GM21576 (cell line): ENCODE measurements around the gene BLTP2.
"Not testable (repeated sequence)": the region's sequence is repeated elsewhere in the genome, so short reads cannot be mapped to it uniquely, and the experiment has no call there.

Experiments used
- ATAC-seq: cut with Tn5 transposase; IDR thresholded peaks from one replicate; pipeline ENCODE4 v1.9.1; 2021; ENCODE audit warnings: mild to moderate bottlenecking, moderate library complexity; ENCODE audit not compliant: unreplicated experiment

The BLTP2 gene

DNA sequence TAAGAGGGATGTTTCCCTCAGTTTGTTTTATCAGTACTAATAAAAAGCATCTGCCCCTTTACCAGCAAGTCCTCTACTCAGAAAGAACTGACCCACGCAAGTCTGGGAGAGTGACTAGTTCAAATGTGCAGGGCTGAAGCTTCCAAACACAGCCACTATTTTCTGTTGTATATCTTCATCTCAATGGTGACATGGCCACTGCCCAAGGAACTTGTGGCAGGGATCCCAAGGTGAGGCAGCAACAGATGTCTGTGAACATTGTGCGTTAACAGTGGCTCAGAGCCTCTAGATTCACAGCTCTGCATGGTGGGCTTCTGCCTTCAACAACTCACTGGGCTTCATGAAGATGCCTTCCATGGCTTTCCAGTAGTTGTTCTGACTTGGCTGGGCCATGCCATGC, 3.7 kb upstream of the BLTP2 start:
- ATAC-seq: no peak

DNA sequence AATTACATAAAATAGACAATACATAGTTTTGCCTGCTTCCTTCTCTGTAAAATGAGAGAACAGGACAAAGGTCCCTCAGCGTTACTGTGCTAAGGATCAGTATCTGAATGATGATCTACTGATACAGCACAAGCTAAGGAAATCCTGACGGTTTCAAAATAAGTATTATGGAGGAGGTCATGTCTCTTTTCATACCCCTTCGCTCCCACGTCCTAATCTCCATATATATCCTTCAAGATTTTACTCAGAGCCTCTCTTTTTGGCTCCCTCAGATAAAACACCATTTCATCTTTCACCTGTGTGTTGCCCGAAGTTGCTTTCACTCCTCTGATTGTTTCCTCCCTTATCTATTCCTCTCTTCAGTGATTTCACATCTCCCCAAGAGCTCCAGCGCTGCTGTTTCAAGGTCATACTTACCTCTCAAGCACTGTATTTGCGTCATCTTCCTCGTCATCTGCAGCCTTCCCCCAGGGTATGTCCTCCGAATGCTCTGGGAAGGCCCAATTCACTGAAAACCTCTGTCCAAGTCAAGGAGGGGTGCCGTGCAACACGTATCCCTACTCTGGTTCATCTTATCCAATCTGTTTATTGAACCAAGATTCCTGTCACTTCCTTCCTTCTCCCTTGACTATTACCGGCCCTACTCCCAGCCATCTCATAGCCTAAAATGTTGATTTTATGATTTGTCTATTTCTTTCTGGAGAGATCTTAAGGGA, 1.2 kb upstream of the BLTP2 start:
- ATAC-seq: no peak

DNA sequence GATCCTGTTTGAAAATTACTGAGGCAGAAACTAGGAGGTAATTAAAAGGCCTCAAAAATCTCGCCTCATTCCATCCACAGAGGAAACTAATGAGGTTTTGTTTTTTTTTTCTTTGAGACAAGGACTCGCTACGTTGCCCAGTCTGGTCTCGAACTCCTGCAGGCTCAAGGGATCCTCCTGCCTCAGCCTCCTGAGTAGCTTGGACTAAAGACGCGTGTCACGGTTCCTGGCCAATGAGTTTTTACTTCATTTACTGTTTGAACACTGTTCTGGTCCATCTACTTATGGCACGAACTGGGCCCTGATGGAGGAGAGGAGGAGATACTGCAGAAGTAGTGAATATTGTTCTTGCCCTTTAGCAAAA, 600 bp upstream of the BLTP2 start:
- ATAC-seq: no peak

DNA sequence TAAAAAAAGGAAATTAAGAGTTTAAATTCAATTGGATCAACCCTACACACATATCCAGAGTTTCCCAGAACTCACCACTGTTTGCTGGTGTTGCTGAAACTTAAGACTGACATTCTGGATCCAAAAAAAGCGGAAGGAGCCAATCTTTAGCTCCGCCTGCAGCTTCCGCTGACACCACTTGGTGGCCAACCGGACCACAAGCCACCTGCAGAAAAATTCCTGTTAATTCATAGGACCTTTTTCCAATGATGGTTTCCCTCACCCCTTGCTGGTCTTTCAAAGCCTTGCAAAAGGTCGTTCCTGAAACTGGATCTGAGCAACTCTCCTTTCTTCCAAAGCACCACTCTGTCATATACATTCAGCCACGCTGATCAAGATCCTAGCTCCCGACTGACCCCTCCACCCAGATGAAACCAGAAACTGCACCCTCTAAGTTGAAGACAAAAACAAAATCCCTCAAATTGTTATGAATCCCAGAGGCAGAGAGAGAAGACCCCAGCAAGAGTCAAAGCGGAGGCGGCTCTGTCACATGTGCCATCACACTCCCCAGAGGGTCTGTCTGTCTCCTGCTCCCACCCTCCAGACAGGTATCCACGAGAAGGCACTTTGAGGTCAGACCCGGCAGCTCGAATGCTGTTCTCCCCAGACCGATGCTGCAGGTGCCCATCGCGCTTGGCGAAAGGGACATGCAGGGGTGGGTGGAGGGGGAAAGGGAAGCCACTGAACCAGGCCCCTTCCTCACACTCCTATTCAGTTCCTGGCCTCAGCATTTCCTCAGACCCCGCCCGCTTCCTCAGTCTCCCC, 773 bp downstream of the BLTP2 start:
- no peak for ATAC-seq

DNA sequence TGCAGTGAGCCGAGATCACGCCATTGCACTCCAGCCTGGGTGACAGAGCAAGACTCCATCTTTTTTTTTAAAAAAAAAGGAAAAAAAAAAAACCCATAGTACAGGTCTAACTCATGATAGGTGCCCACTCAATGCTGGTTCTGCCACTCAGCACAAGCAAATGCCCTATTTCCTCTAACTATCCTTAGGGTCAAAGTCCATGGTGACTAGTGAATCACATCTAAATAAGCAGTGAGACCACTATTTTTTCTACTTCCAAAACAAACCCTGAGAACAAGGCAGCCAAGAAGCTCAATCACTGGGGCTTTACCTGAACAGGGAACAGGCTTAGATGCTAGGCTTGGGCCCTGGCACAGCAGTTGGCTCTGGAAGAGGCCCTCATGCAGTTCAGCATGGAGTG, 3.4 kb downstream of the BLTP2 start:
- no peak for ATAC-seq

DNA sequence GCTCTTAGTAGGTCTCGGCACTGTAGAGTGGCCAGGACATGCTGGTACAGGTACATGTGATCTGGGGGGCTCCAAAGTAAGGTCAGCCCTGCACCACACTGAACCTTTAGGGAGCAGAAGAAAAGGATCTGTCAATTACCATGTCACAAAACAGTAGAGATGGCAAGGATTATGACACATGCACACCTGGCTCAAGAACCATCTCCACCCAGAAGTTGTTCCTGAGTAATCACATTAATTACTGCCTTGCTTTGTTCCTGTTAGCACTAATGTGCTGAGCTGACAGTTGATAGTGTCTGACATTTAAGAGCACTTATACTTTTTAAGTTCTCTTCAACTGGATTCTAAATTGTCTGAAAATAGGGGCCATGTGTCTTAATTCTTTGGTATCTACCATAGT, 9.5 kb downstream of the BLTP2 start:
- ATAC-seq: no peak

DNA sequence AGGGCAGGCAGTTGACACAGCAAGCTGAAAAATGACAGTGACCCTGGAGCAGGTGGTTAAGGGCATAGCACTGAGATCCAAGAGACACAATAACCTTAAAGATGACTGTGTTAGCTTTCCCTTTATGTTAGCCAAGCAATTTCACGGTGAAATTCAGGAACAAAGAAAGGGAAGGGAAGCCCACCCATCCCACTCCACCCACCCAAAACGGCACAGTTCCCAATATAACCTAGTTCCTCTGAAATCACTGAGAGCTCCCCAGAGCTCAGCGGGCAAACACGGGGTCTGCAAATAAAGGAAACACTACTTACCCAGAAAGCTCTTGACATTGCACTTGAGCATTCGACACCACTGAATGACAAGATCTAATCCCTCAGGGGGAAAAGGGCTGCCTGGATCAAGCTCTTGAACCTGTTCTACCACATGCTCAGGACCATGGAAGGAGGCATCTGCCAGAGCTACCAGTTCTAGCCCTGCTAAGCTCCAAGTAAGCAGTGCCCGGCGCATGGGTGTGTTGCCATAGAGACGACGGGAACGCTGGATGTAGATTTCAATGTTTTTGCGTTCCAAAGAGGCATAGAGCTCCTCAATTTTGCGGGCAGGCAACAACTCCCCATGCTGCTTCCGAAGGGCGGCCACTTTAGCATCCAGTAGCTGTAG, 10.6 kb downstream of the BLTP2 start:
- no peak for ATAC-seq

DNA sequence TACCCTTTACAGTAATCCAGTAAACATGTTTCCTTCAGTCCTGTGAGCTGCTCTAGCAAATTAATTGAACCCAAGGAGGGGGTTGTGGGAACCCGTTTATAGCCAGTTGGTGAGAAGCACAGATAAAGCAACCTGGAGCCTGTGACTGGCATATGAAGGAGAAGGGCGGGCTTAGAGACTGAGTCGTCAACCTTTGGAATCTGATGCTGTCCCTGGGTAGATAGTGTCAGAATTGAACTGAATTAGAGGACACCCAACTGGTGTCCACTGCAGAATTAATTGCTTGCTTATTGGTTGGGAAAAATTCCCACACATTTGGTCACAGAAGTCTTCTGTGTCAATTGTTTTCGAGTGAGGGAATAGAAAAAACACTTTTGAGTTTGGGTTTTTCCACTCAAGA, 18.1 kb downstream of the BLTP2 start:
- no peak for ATAC-seq

DNA sequence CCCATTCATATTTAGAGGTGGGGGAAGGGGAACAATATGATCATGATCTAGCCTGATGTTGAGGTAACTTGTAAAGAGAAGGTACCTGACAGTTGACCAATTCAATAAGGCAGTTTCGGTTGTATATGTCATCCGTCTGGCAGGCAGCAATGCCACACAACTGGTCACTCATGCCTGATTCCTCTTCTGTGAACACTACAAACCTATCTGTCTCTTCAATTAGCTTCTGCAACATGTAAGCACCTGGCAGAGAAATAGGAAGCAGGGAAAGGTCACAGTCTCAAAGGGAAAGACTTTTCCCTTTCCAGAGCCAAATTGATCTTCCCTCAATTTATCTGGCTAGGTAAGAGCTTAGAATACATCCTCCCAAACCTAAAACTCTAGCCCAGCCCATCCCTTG, 20.8 kb downstream of the BLTP2 start:
- ATAC-seq: no peak

DNA sequence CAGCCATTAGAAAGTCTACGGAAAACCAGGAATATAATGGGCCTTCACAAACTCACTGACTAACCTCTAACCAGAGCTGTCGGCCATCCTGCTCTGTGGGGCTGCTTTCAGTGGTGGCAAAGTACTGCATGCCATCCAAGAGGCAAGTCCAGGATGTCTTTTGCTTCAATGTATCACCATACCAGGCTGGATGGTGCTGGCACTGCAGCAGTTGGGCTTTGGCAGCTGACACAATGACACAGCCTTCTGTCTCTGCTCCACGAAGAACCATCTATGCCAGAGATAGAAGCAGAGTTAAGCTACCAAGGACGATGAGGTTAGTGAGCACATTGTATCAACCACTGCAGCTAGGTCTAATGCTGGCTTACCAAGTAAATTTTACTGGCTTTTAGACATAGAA, 21.3 kb downstream of the BLTP2 start:
- ATAC-seq: no peak

DNA sequence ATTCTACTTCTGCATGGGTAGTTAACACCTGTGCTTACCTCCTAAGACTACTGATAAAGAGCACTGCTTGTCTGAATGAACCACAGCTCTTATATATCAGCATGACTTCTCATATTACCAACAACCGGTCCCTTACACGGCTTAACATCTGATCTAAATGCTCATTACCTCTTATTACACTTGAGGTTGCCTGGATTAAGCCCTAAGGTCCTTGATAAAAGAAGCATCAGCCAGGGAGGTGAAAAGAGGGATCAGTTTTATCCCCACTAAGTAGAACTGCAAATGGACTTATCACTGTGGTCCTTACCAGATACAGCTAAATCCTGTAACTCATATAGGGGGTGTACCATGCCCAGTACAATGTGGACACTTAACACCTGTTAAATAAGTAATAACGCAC, 22.8 kb downstream of the BLTP2 start:
- no peak for ATAC-seq

DNA sequence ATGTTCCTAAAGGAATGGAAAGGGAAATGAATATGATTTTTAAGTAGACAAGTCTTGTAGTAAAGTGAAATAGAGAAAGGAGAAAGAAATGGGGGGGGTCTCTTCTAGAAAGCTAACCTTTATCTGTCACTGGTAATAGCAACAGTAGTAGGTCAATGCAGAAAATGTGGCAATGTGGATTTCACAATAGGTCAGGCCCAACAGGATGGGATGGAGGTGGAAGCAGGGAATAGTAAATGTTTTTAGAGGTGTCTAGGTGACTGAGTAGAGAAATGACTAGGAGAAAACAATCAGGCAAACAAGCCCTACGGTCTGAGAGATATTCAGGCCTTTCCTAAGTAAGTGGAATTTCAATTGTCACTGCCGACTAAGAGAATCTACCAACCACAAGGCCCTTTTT, 24.9 kb downstream of the BLTP2 start:
- no peak for ATAC-seq

DNA sequence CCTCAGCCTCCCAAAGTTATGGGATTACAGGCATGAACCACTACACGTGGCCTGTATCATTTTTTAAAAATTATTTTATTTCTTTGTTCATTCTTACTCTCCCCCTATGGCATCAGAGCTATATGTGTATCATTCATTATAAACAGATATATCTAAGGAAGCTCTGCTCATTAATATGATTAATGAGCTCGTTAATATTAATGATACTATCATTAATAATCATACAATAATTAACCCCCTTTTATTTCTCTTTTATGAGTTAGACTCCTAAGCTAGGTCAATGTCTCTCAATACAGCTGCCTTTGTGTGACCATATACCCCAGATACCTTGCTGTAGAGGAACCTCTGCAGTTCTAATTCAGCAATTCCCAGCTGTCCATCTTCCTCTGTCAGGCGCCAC, 26.5 kb downstream of the BLTP2 start:
- no peak for ATAC-seq

DNA sequence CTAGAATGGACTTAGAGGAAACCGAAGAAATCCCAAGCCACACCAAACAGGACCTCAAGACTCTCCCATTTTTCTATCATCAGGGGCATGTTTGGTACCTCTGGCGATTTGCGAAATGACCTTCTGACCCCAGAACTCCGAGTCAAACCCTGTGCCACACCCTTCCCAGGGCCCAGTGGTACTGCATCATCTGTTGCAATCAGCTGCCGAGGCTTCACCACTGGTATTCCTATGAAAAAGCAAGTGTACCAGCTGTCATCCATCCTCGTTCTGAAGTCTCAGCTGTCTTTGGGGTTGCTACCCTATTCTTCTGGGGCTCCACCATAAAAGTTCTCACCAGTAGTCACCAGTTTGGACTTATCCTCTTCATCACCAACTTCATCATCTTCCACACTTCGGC, 28.7 kb downstream of the BLTP2 start:
- ATAC-seq: no peak

DNA sequence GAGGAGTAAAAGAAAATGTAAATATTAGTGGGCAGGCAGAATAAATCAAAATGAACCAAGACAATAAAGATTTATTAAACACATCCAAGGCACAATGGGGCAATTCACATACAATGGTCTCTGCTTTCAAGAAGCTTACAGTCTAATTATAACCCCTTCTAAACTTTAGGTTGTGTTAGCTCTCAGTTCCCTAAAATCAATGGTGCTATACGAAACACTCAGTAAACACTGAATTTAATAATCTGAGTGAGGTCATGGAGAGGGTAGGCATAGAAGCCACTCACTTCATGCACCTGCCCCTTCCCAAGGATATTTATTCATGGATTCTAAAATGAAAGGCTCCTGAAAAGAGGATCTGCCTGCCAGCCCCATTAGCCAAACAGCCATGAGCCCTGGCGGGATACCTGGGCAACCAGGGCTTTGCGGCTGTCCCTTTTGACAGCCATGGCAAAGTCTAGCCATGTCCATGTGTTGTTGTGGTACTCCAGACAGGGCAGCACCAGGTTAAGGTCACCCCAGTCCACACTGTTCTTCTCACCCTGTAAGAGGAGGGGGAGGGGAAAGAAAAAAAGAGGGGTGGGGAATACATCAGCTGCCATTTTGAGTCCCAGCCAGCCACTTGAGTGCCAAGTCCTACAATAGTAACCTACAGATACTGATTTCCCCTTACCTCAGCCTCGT, 29.6 kb downstream of the BLTP2 start:
- no peak for ATAC-seq

DNA sequence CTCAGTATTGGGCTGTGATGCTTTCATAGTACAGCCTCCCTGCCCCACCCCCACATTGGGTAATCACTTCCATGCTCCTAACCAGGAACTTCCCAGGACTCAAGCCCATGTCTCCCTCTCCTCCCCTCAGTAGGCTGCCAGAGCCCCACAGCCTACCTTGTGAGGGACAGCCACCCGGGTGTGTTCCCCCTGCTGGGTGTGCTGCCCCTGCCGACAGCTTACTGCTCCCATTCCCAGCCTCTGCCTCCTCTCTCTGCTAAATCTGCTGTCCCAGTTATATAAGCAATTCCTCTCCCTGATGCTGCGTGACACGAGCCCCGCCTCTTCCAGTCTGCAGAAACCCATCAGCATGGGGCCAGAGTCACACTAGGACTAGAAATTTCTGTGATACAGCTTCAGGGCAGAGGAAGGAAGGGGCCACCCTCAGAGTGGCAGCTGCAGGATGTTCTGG, 31.0 kb downstream of the BLTP2 start, which contains the start of gene RSKR:
TSS of gene RSKR (minus strand) at position 255 of the 451 bp plus-strand sequence. CDS start at position 231, 24 bp downstream.
- ATAC-seq: no peak

DNA sequence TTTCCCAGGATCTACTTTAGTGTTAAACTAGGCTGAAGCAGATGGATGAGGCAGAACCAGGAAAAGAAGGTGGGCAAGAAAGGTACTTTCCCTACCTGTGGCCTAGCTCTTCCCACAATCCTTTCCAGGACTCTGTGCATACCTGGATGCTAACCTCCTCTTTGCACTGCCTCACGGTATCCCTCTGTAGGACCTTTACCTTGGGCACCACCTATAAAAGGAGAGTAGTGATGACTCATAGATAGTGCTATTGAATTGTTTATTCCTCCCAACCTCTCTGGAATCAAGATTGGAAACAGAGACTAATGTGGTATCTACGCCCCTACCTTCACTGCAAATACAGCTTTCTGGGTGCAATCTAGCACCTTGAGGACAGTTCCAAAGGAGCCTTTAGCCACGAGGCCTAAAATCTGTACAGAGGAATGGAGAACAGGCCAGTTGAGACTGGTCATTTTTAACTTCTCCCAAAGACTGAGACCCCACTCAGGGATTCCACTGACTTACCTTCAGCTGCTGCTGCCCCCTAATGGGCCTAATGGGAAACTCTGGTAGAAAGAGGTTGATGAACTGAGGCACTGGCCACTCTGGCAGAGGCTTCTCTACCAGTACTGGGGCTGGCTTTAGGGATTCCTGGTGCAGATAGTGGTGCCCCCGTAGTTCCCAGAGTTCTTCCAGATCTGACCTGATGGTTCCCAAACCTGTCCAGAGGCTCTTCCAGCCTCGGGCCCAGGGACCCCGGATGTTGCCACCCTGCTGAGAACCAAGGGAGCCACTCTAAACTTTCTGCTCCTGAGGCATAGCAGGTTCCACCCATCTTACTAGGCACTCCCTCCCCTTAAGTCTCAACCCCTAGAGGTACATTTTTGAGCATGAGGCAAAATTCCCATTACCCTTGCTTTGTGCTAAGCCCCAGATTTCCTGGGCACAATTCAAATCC, 31.8 kb downstream of the BLTP2 start:
- no peak for ATAC-seq

DNA sequence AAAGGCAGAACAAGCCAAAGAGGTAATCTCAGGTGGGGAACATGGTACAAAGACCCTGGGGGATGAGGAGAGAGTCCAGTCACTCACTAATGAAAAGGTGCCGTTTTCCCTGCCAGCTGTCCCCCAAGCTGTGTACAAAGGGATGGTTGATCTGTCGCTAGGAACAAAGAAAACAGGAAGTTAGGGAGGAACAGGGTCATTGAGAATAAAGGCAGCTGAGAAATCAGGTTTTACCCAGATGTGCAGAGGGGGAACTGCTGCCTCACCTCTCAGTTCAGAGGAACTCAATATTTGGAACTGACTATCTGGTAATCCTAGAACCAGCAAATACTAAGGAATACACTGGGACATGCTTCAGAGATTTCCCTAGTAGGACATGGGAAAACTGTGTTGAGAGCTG, 32.4 kb downstream of the BLTP2 start:
- ATAC-seq: no peak

DNA sequence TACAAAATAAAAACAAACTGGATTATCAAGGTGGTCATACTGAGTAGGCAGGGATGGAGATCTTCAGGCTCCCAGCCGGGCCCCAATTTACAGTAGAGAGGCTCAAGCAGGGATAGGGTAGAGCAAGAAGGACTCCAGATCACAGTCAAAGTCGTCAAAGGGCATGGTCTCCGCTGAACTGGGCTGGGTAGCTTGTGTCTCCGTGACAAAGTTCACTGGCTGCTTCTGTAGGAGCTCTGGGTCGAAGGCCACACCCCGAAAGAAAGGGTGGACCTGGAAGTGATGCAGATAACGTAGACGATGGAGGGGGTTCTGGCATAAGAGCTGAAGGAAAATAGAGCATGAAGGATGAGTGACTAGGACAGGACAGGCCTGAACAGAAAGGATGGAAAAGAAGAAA, 34.6 kb downstream of the BLTP2 start:
- no peak for ATAC-seq

DNA sequence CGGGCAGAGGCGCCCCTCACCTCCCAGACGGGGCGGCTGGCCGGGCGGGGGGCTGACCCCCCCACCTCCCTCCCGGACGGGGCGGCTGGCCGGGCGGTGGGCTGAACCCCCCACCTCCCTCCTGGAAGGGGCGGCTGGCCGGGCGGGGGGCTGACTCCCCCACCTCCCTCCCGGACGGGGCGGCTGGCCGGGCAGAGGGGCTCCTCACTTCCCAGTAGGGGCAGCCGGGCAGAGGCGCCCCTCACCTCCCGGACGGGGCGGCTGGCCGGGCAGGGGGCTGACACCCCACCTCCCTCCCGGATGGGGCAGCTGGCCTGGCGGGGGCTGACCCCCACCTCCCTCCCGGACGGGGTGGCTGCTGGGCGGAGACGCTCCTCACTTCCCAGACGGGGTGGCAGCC, 40.9 kb downstream of the BLTP2 start:
- not testable (repeated sequence) for ATAC-seq
